IMR-90 (cell line): ENCODE measurements around the gene IL36A.

Experiments used
- CEBPB ChIP-seq: IDR thresholded peaks from 2 replicates; pipeline ENCODE4 v1.6.1; 2012; ENCODE audit warnings: low read depth, low read length, improper control_type of control experiment
- CHD1 ChIP-seq: IDR thresholded peaks from 2 replicates; pipeline ENCODE4 v1.6.1; 2012; ENCODE audit warnings: low read depth, low read length, improper control_type of control experiment
- CTCF ChIP-seq: conservative IDR thresholded peaks from 2 replicates; pipeline ENCODE4 v1.5.1; 2012; ENCODE audit warnings: mild to moderate bottlenecking, low read depth, low read length, improper control_type of control experiment
- FOS ChIP-seq: fragments of 150-350 bp; IDR thresholded peaks from 2 replicates; pipeline ENCODE4 v1.6.1; 2016; ENCODE audit warnings: low read depth, low read length
- MAFK ChIP-seq: IDR thresholded peaks from 2 replicates; pipeline ENCODE4 v1.6.1; 2012; ENCODE audit warnings: low read depth, low read length, improper control_type of control experiment
- MXI1 ChIP-seq: IDR thresholded peaks from 2 replicates; pipeline ENCODE4 v1.6.1; 2012; ENCODE audit warnings: low read depth, mild to moderate bottlenecking, low read length, moderate library complexity, borderline replicate concordance
- POLR2A ChIP-seq: IDR thresholded peaks from 2 replicates; pipeline ENCODE4 v1.6.1; 2012; ENCODE audit warnings: mild to moderate bottlenecking, low read depth, low read length
- RAD21 ChIP-seq: IDR thresholded peaks from 2 replicates; pipeline ENCODE4 v1.6.1; 2012; ENCODE audit warnings: low read length, improper control_type of control experiment
- USF2 ChIP-seq: fragments of 150-350 bp; IDR thresholded peaks from 2 replicates; pipeline ENCODE4 v1.6.1; 2017; ENCODE audit warnings: mild to moderate bottlenecking, antibody characterized with exemption, low read length, low read depth

GRCh38 chr2:113014067-113014466 lies 8.8 kb downstream of the IL36A start:
- no peak for TF ChIP-seq CTCF
- TF ChIP-seq FOS, result no peak
- no peak for TF ChIP-seq MXI1
- TF ChIP-seq CEBPB, result no peak
- no peak for TF ChIP-seq RAD21
- no peak for TF ChIP-seq POLR2A
- no peak for TF ChIP-seq MAFK
- no peak for TF ChIP-seq USF2
- TF ChIP-seq CHD1, result no peak
